ENCODE data around the gene CHSY3. TPM values are rescaled to one million over a fixed set of nuclear protein-coding genes. Genes with fewer than 3 reads are reported as not detected.

Gene CHSY3
- total and polyA plus RNA-seq, 2 experiments from 2014 or later: 0.29 to 2.4 TPM

DNA sequence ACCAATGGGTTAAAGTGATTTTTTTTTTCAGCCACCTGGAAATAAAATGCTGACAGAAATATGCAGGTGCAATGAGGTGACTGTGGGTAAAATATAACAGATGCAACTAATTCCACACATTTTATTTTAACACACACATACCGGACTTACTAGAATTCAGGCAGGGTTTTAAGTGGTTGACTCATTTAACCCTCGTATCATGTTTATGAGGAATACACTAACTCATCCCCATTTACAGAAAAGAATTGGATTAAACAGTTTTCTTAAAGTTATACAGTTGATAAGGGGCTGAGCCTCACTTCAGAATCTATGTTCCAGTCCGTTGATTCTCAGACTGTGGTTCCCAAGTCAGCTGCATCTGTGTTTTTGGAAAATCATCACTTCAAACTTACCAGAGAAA lies 207.5 kb downstream of the CHSY3 start:
- TF ChIP-seq EZH2 (IDR thresholded peaks at IDR 0.05; ENCODE audit: insufficient read depth, poor library complexity, severe bottlenecking) (no peak), EZH2phosphoT487 (IDR thresholded peaks at IDR 0.05; ENCODE audit: insufficient read depth, low read depth) (no peak)
- no peaks in the 10 kb centered on the region for H4K20me1 ChIP-seq (ENCODE audit: insufficient read depth)
- no peak for DNase-seq
- H3K9me3 ChIP-seq (ENCODE audit: low read depth): no peaks in the 10 kb centered on the region
- 74 to 86% methylated on average over 3 of the region's 3 CpGs for WGBS, 2 experiments (ENCODE audit: low coverage in 1 of 2, low lambda C conversion rate in 2 of 2, missing lambda C conversion rate in 2 of 2)
- H3F3A ChIP-seq (ENCODE audit: insufficient read depth): no peaks in the 10 kb centered on the region
- no peak overlapping the region for H3K27ac ChIP-seq
- H3K27me3 ChIP-seq (replicated peaks; ENCODE audit: insufficient read depth): no peaks in the 10 kb centered on the region
- no peaks in the 10 kb centered on the region for H3K9me2 ChIP-seq (ENCODE audit: insufficient read depth)
- H3K4me2 ChIP-seq (ENCODE audit: unreplicated experiment): no peak overlapping the region
- H3K9ac ChIP-seq: no peak overlapping the region
- no peak overlapping the region for H3K4me3 ChIP-seq
- H3K79me2 ChIP-seq (ENCODE audit: insufficient read depth): no peaks in the 10 kb centered on the region
- H3K36me3 ChIP-seq (ENCODE audit: low read depth): no peaks in the 10 kb centered on the region
- no peak overlapping the region for H2AFZ ChIP-seq
- H3K4me1 ChIP-seq (ENCODE audit: insufficient read depth): no peaks in the 10 kb centered on the region
- in situ Hi-C loops (cut with MboI): no loop called here

DNA sequence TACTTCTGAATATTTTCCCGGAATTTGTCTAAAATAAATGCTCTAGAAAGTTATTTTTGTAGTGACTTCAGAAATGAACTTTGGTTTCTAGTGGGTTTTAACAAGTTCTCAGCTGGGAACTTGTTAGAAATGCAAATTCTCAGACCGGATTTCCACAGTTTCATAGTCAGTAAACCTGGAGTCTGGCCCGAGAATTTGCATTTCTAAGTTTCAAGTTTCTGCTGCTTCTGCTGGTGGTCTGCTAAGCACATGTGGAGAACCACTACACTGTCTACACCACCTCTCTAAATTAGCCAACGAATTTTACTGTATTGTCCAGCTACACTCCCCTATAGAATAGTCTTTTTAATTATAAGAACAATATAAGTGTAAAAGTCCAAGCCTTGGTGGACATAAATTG lies 208.0 kb downstream of the CHSY3 start:
- no peak overlapping the region for H3K9ac ChIP-seq
- no peak overlapping the region for H2AFZ ChIP-seq
- no peaks in the 10 kb centered on the region for H3K36me3 ChIP-seq (ENCODE audit: low read depth)
- H3F3A ChIP-seq (ENCODE audit: insufficient read depth): no peaks in the 10 kb centered on the region
- no peaks in the 10 kb centered on the region for H3K79me2 ChIP-seq (ENCODE audit: insufficient read depth)
- in situ Hi-C loops (cut with MboI): no loop called here
- H3K4me3 ChIP-seq: no peak overlapping the region
- no peaks in the 10 kb centered on the region for H3K9me3 ChIP-seq (ENCODE audit: low read depth)
- WGBS, 2 experiments (ENCODE audit: low coverage in 1 of 2, low lambda C conversion rate in 2 of 2, missing lambda C conversion rate in 2 of 2): 80 to 82% methylated on average over 4 of the region's 4 CpGs
- no peak overlapping the region for H3K27ac ChIP-seq
- DNase-seq: no peak
- TF ChIP-seq EZH2phosphoT487 (IDR thresholded peaks at IDR 0.05; ENCODE audit: insufficient read depth, low read depth): no peak
- TF ChIP-seq EZH2 (IDR thresholded peaks at IDR 0.05; ENCODE audit: insufficient read depth, poor library complexity, severe bottlenecking): no peak
- H3K9me2 ChIP-seq (ENCODE audit: insufficient read depth): no peaks in the 10 kb centered on the region
- no peaks in the 10 kb centered on the region for H4K20me1 ChIP-seq (ENCODE audit: insufficient read depth)
- H3K4me2 ChIP-seq (ENCODE audit: unreplicated experiment): no peak overlapping the region
- H3K4me1 ChIP-seq (ENCODE audit: insufficient read depth): no peaks in the 10 kb centered on the region
- no peaks in the 10 kb centered on the region for H3K27me3 ChIP-seq (replicated peaks; ENCODE audit: insufficient read depth)

DNA sequence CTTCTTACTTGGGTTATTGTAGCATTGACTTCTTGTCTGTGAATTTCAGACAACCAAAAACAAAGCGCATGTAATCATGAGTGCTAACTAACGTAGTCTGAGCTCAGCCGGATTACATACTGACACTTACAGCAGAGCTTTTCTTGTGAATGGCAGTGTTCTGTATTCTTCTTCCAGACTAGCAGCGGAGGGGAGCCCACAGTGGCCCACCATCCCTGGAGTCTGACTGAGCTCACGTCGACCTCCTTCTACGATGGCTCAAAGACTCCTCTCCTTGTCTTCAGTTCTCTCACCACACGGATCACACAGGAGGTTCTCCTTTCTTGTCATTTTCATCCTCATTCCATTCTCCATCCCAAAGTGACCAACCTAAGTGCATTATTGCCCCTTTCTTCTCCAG lies 211.4 kb downstream of the CHSY3 start:
- no peaks in the 10 kb centered on the region for H3K9me2 ChIP-seq (ENCODE audit: insufficient read depth)
- no peaks in the 10 kb centered on the region for H3K27me3 ChIP-seq (replicated peaks; ENCODE audit: insufficient read depth)
- no peaks in the 10 kb centered on the region for H3K36me3 ChIP-seq (ENCODE audit: low read depth)
- in situ Hi-C loops (cut with MboI): no loop called here
- WGBS, 2 experiments (ENCODE audit: low coverage in 1 of 2, low lambda C conversion rate in 2 of 2, missing lambda C conversion rate in 2 of 2): 82 to 88% methylated on average over 8 of the region's 8 CpGs
- no peak overlapping the region for H3K4me3 ChIP-seq
- DNase-seq: no peak
- no peaks in the 10 kb centered on the region for H3K9me3 ChIP-seq (ENCODE audit: low read depth)
- no peaks in the 10 kb centered on the region for H3K4me1 ChIP-seq (ENCODE audit: insufficient read depth)
- no peak overlapping the region for H2AFZ ChIP-seq
- TF ChIP-seq EZH2phosphoT487 (IDR thresholded peaks at IDR 0.05; ENCODE audit: insufficient read depth, low read depth) (no peak), EZH2 (IDR thresholded peaks at IDR 0.05; ENCODE audit: insufficient read depth, poor library complexity, severe bottlenecking) (no peak)
- no peaks in the 10 kb centered on the region for H3K79me2 ChIP-seq (ENCODE audit: insufficient read depth)
- no peaks in the 10 kb centered on the region for H4K20me1 ChIP-seq (ENCODE audit: insufficient read depth)
- no peak overlapping the region for H3K27ac ChIP-seq
- H3K9ac ChIP-seq: no peak overlapping the region
- H3K4me2 ChIP-seq (ENCODE audit: unreplicated experiment): no peak overlapping the region
- no peaks in the 10 kb centered on the region for H3F3A ChIP-seq (ENCODE audit: insufficient read depth)

DNA sequence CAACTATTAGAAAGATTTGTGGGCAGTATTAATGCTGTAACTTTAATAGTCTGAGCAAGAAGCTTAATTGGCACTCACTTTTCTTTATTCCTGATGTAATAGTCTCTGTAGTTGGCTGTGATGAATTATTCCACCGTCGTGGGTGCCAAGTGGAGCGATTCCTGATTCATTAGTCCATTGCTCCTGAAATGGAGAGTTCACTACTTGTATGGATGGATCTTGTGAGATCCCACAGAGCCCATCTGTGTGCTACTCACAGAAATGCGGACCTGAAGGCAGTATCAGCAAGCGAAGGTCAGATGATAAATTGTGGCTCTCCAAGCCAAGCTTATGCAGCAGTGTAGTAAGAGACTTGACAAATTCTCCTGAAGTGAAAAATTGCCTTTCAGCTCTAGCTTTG lies 212.2 kb downstream of the CHSY3 start:
- no peak for DNase-seq
- Histone ChIP-seq H3K4me2 (ENCODE audit: unreplicated experiment) (no peak overlapping the region), H3K4me1 (ENCODE audit: insufficient read depth) (no peaks in the 10 kb centered on the region), H3F3A (ENCODE audit: insufficient read depth) (no peaks in the 10 kb centered on the region), H3K27ac (no peak overlapping the region), H3K79me2 (ENCODE audit: insufficient read depth) (no peaks in the 10 kb centered on the region), H3K27me3 (replicated peaks; ENCODE audit: insufficient read depth) (no peaks in the 10 kb centered on the region), H3K9ac (no peak overlapping the region), H3K4me3 (no peak overlapping the region), H4K20me1 (ENCODE audit: insufficient read depth) (no peaks in the 10 kb centered on the region), H3K9me2 (ENCODE audit: insufficient read depth) (no peaks in the 10 kb centered on the region), H2AFZ (no peak overlapping the region), H3K36me3 (ENCODE audit: low read depth) (no peaks in the 10 kb centered on the region), H3K9me3 (ENCODE audit: low read depth) (no peaks in the 10 kb centered on the region)
- WGBS, 2 experiments (ENCODE audit: low coverage in 1 of 2, low lambda C conversion rate in 2 of 2, missing lambda C conversion rate in 2 of 2): 28 to 40% methylated on average over 5 of the region's 5 CpGs
- TF ChIP-seq EZH2 (IDR thresholded peaks at IDR 0.05; ENCODE audit: insufficient read depth, poor library complexity, severe bottlenecking) (no peak), EZH2phosphoT487 (IDR thresholded peaks at IDR 0.05; ENCODE audit: insufficient read depth, low read depth) (no peak)
- in situ Hi-C loops (cut with MboI): no loop called here

DNA sequence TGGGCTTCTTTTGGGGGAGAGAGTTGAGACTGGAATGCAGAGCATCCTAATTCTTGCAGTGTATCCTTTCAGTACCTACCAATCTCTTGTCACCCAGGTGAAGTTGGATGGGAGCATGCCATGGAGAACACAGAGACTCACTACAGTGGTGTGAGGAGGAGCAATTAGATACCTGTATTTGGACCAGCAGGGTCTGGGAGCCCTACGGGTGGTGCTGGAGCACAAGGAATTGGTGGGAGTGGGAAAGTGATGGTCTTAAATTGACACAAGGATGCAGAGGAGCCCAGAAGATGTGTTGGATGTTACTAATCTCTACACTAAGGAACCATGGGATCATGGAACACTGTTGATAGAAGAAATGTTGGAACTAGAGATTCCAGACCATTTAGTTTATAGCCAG lies 212.7 kb downstream of the CHSY3 start:
- no peak overlapping the region for H3K4me3 ChIP-seq
- no peaks in the 10 kb centered on the region for H3F3A ChIP-seq (ENCODE audit: insufficient read depth)
- H3K27ac ChIP-seq: no peak overlapping the region
- TF ChIP-seq EZH2 (IDR thresholded peaks at IDR 0.05; ENCODE audit: insufficient read depth, poor library complexity, severe bottlenecking) (no peak), EZH2phosphoT487 (IDR thresholded peaks at IDR 0.05; ENCODE audit: insufficient read depth, low read depth) (no peak)
- no peak overlapping the region for H2AFZ ChIP-seq
- H4K20me1 ChIP-seq (ENCODE audit: insufficient read depth): no peaks in the 10 kb centered on the region
- no peak overlapping the region for H3K4me2 ChIP-seq (ENCODE audit: unreplicated experiment)
- WGBS, 2 experiments (ENCODE audit: low coverage in 1 of 2, low lambda C conversion rate in 2 of 2, missing lambda C conversion rate in 2 of 2): 50 to 67% methylated on average over 1 of the region's 1 CpG
- in situ Hi-C loops (cut with MboI): no loop called here
- DNase-seq: no peak
- no peak overlapping the region for H3K9ac ChIP-seq
- no peaks in the 10 kb centered on the region for H3K79me2 ChIP-seq (ENCODE audit: insufficient read depth)
- no peaks in the 10 kb centered on the region for H3K9me2 ChIP-seq (ENCODE audit: insufficient read depth)
- no peaks in the 10 kb centered on the region for H3K4me1 ChIP-seq (ENCODE audit: insufficient read depth)
- no peaks in the 10 kb centered on the region for H3K9me3 ChIP-seq (ENCODE audit: low read depth)
- H3K27me3 ChIP-seq (replicated peaks; ENCODE audit: insufficient read depth): no peaks in the 10 kb centered on the region
- H3K36me3 ChIP-seq (ENCODE audit: low read depth): no peaks in the 10 kb centered on the region
